HepG2 (cell line): ENCODE data around the gene IGLL1. TPM values are rescaled to one million over a fixed set of nuclear protein-coding genes. Genes with fewer than 3 reads are reported as not detected.

ENCODE experiments used
- ATAC-seq: fragments of 200-7000 bp; cut with Tn5 transposase; 3 replicates; pipeline ENCODE4 v1.9.1; 2020; ENCODE audit warnings: mild to moderate bottlenecking, moderate library complexity
- BruUV-seq: library from RNA; stranded (reverse); fragments of 400-500 nt; replicated peaks from 2 replicates; lab custom pipeline; 2021; lab: Mats Ljungman, UMichigan
- CTCF ChIA-PET: fragments of 300-600 bp; formaldehyde crosslinking; extraction: SDS; loops from one replicate; lab custom pipeline; 2021; ENCODE audit warnings: low total read pairs, inconsistent platforms, low intra/inter-chr PET ratio; lab: Yijun Ruan, JAX
- POLR2A ChIA-PET: fragments of 350-600 bp; sonication (Branson Sonifier 250); formaldehyde crosslinking; loops from one replicate; lab custom pipeline; 2020; ENCODE audit warnings: antibody characterized with exemption, inconsistent platforms; lab: Yijun Ruan, JAX
- DNase-seq: peaks from one replicate; pipeline ENCODE4 v3.0.0-alpha.2; 2015; ENCODE audit warnings: low spot score
- FAIRE-seq: peaks from 3 replicates; lab custom pipeline; 2011; peaks lifted over from hg19 to GRCh38; lab: Jason Lieb, UNC
- H2AFZ ChIP-seq: one replicate; pipeline ENCODE4 v1.6.1; 2011; ENCODE audit warnings: low read length, inconsistent platforms
- H3K27ac ChIP-seq: fragments of 300-600 bp; 3 replicates; pipeline ENCODE4 v1.8.0; 2011; ENCODE audit warnings: mixed run types, mild to moderate bottlenecking, mixed read lengths, low read length, inconsistent platforms; ENCODE audit not compliant: insufficient read depth; ENCODE audit errors: extremely low read length
- H3K27me3 ChIP-seq, 2 experiments: fragments of 200-600 bp in 1 of 2; 2 replicates in 1 of 2; 3 replicates in 1 of 2; pipeline versions ENCODE4 v1.6.0 to v1.8.0; 2011; ENCODE audit warnings: low read length in 2 of 2, mild to moderate bottlenecking in 2 of 2, moderate library complexity in 2 of 2, inconsistent platforms in 1 of 2; ENCODE audit not compliant: insufficient read depth in 2 of 2, control insufficient read depth in 1 of 2
- H3K36me3 ChIP-seq, 2 experiments: fragments of 200-600 bp in 1 of 2; replicated peaks in 1 of 2; 2 replicates in 1 of 2; 3 replicates in 1 of 2; pipeline versions ENCODE4 v1.5.1 to v1.8.0; 2011; ENCODE audit warnings: low read length in 2 of 2, inconsistent platforms in 1 of 2; ENCODE audit not compliant: insufficient read depth in 2 of 2, control insufficient read depth in 1 of 2
- H3K4me1 ChIP-seq: 2 replicates; pipeline ENCODE4 v1.5.1; 2012; ENCODE audit warnings: low read length, inconsistent platforms; ENCODE audit not compliant: insufficient read depth
- H3K4me2 ChIP-seq: 2 replicates; pipeline ENCODE4 v1.6.0; 2011; ENCODE audit warnings: low read depth, low read length, inconsistent platforms
- H3K4me3 ChIP-seq, 3 experiments: fragments of 200-600 bp in 1 of 3; sonication (generic), shearing (Covaris generic) in 1 of 3; replicated peaks in 1 of 3; 2 replicates each; pipeline ENCODE4 v1.5.1; 2011 to 2016; ENCODE audit warnings: low read length in 3 of 3, inconsistent platforms in 2 of 3, low read depth in 2 of 3, mild to moderate bottlenecking in 2 of 3, control low read depth in 1 of 3, mixed read lengths in 1 of 3; ENCODE audit not compliant: insufficient read depth in 1 of 3
- H3K79me2 ChIP-seq: one replicate; pipeline ENCODE4 v1.6.1; 2011; ENCODE audit warnings: low read length, inconsistent platforms; ENCODE audit not compliant: insufficient read depth
- H3K9ac ChIP-seq: 2 replicates; pipeline ENCODE4 v1.6.0; 2011; ENCODE audit warnings: mild to moderate bottlenecking, low read depth, low read length, inconsistent platforms; ENCODE audit not compliant: insufficient read depth
- H3K9me3 ChIP-seq: 2 replicates; pipeline ENCODE4 v1.5.1; 2012; ENCODE audit warnings: mild to moderate bottlenecking, low read length
- H4K20me1 ChIP-seq: 2 replicates; pipeline ENCODE4 v1.6.0; 2011; ENCODE audit warnings: inconsistent platforms, mild to moderate bottlenecking, low read length, moderate library complexity; ENCODE audit not compliant: insufficient read depth
- AGO1 ChIP-seq: fragments of 200-400 bp; formaldehyde crosslinking; IDR thresholded peaks from 2 replicates; pipeline ENCODE4 v1.6.1; 2017; ENCODE audit warnings: mild to moderate bottlenecking, low read depth, low read length, moderate library complexity; ENCODE audit not compliant: poor library complexity, severe bottlenecking
- KDM2A ChIP-seq: sonication (generic); formaldehyde crosslinking; IDR thresholded peaks from 2 replicates; pipeline ENCODE4 v1.4.0; 2020; ENCODE audit warnings: low read depth, missing genetic modification reagents, borderline replicate concordance
- MYC ChIP-seq: sonication (generic); formaldehyde crosslinking; IDR thresholded peaks from 2 replicates; pipeline ENCODE4 v1.9.0; 2021; ENCODE audit warnings: missing genetic modification reagents, borderline replicate concordance
- NFIC ChIP-seq: IDR thresholded peaks from 2 replicates; pipeline ENCODE4 v1.6.1; 2012; ENCODE audit warnings: mild to moderate bottlenecking, low read length, inconsistent platforms
- NR3C1 ChIP-seq: sonication (generic); formaldehyde crosslinking; IDR thresholded peaks from 2 replicates; pipeline ENCODE4 v1.4.0; 2020; ENCODE audit warnings: missing genetic modification reagents
- SMAD3 ChIP-seq: sonication (generic); formaldehyde crosslinking; IDR thresholded peaks from 2 replicates; pipeline ENCODE4 v1.4.0; 2020; ENCODE audit warnings: missing genetic modification reagents
- SMC3 ChIP-seq: IDR thresholded peaks from 2 replicates; pipeline ENCODE4 v1.6.1; 2011; ENCODE audit warnings: low read length, improper control_type of control experiment
- TGIF2 ChIP-seq: IDR thresholded peaks from 2 replicates; pipeline ENCODE4 v1.6.1; 2016; ENCODE audit warnings: control low read depth, missing compliant biosample characterization
- ZFY ChIP-seq: sonication (generic); formaldehyde crosslinking; IDR thresholded peaks from 2 replicates; pipeline ENCODE4 v1.4.0; 2020; ENCODE audit warnings: missing genetic modification reagents
- ZNF33B ChIP-seq: sonication (generic); formaldehyde crosslinking; IDR thresholded peaks from 2 replicates; pipeline ENCODE4 v1.5.1; 2020; ENCODE audit warnings: mild to moderate bottlenecking, missing genetic modification reagents
- WGBS: methylation state at CpG from one replicate; pipeline ENCODE4 v1.1.6; 2017; ENCODE audit warnings: low lambda C conversion rate; 5-methylcytosine and 5-hydroxymethylcytosine counted together
- in situ Hi-C: cut with HindIII; loops from 2 replicates; pipeline ENCODE4 v1.10.0; 2017; ENCODE audit warnings: low pct_unique_long_range_greater_than_20kb; ENCODE audit not compliant: extremely low pct_ligation_motif_present
- intact Hi-C: fragments of 100-400 bp; cut with micrococcal nuclease; formaldehyde crosslinking; loops from one replicate; pipeline ENCODE4 v1.10.0; 2022; ENCODE audit not compliant: unreplicated experiment
- polyA plus RNA-seq, 8 experiments: library from polyadenylated mRNA; depleted of rRNA in 3 of 8; stranded (reverse) in 7 of 8; unstranded in 1 of 8; fragments of >200 nt; fragmentation: Illumina TruSeq in 4 of 8; extraction: Trizol in 4 of 8; gene quantifications; 2 replicates each; pipeline versions ENCODE4 v1.2.1 to v1.2.3, GENCODE V29; 2011 to 2016; ENCODE audit warnings: low read depth in 4 of 8, missing spikeins in 1 of 8, mixed read lengths in 1 of 8; ENCODE audit not compliant: insufficient read depth in 1 of 8
- total RNA-seq, 5 experiments: library from RNA; depleted of rRNA; stranded (reverse); fragments of >200 nt; fragmentation: Illumina TruSeq; extraction: Trizol; gene quantifications; 2 replicates each; pipeline ENCODE4 v1.2.3, GENCODE V29; 2016; ENCODE audit warnings: low read depth in 1 of 5
- TF ChIP-seq, protein P1 (sequence below): sonication (generic); formaldehyde crosslinking; IDR thresholded peaks from 2 replicates; pipeline ENCODE4 v1.4.0; 2020; ENCODE audit warnings: missing genetic modification reagents, borderline replicate concordance
- TF ChIP-seq, protein P2 (sequence below): sonication (generic); formaldehyde crosslinking; IDR thresholded peaks from 2 replicates; pipeline ENCODE4 v1.5.0; 2020; ENCODE audit warnings: mild to moderate bottlenecking, missing genetic modification reagents, moderate library complexity
- TF ChIP-seq, protein P3 (sequence below): sonication (generic); formaldehyde crosslinking; IDR thresholded peaks from 2 replicates; pipeline ENCODE4 v1.5.1; 2020; ENCODE audit warnings: missing genetic modification reagents, mild to moderate bottlenecking, borderline replicate concordance

IGLL1 gene
- total and polyA plus RNA-seq, 2 of the 13 experiments (the other 11 are each of a cell fraction or from before 2014, with no cell fraction given), result not detected

DNA sequence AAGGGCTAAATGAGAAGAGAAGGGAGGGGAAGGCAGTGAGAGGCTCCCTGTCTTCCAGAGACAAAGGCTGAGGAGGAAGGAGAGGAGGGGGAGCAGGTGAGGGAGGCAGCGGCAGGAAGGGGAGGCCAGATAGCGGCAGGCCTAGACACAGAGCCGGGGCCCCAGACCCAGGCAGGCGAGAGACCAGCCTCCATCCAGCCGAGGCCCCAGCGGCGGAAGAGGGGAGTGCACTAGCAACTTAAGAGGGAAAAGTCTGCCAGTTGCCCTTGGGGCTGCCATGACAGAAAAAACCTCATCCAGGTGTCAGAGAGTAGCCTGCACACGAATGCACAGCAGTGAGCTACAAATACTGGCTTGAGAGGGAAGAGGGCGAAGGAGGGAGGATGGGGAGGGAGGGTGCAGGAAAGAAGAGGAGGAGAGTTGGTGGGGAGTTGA lies 46.7 kb downstream of the IGLL1 start:
- in situ Hi-C loops (no loop called here), intact Hi-C loops (no loop called here)
- no peaks in the 10 kb centered on the region for H3K79me2 ChIP-seq
- H2AFZ ChIP-seq, result peak overlapping the region; percentile 59
- ChIA-PET POLR2A (no interaction called here), CTCF (no interaction called here)
- no peak overlapping the region for H3K9ac ChIP-seq
- H3K27ac ChIP-seq, result peak overlapping the region; percentile 17
- H4K20me1 ChIP-seq, result no peaks in the 10 kb centered on the region
- DNase-seq (peak; percentile 59), FAIRE-seq (no peak), ATAC-seq (peak; percentile 76)
- no peak overlapping the region for H3K4me3 ChIP-seq
- peaks cover 87% of the 10 kb centered on the region for H3K4me1 ChIP-seq
- no peaks in the 10 kb centered on the region for H3K36me3 ChIP-seq
- H3K9me3 ChIP-seq, result no peaks in the 10 kb centered on the region
- WGBS, result 29% methylated on average over 8 of the region's 9 CpGs
- BruUV-seq, result no TSS peak
- H3K4me2 ChIP-seq, result no peak overlapping the region
- no peaks in the 10 kb centered on the region for H3K27me3 ChIP-seq
- no peak for TF ChIP-seq NR3C1 (CRISPR knock-in tag)
- TF ChIP-seq, protein P1, sequence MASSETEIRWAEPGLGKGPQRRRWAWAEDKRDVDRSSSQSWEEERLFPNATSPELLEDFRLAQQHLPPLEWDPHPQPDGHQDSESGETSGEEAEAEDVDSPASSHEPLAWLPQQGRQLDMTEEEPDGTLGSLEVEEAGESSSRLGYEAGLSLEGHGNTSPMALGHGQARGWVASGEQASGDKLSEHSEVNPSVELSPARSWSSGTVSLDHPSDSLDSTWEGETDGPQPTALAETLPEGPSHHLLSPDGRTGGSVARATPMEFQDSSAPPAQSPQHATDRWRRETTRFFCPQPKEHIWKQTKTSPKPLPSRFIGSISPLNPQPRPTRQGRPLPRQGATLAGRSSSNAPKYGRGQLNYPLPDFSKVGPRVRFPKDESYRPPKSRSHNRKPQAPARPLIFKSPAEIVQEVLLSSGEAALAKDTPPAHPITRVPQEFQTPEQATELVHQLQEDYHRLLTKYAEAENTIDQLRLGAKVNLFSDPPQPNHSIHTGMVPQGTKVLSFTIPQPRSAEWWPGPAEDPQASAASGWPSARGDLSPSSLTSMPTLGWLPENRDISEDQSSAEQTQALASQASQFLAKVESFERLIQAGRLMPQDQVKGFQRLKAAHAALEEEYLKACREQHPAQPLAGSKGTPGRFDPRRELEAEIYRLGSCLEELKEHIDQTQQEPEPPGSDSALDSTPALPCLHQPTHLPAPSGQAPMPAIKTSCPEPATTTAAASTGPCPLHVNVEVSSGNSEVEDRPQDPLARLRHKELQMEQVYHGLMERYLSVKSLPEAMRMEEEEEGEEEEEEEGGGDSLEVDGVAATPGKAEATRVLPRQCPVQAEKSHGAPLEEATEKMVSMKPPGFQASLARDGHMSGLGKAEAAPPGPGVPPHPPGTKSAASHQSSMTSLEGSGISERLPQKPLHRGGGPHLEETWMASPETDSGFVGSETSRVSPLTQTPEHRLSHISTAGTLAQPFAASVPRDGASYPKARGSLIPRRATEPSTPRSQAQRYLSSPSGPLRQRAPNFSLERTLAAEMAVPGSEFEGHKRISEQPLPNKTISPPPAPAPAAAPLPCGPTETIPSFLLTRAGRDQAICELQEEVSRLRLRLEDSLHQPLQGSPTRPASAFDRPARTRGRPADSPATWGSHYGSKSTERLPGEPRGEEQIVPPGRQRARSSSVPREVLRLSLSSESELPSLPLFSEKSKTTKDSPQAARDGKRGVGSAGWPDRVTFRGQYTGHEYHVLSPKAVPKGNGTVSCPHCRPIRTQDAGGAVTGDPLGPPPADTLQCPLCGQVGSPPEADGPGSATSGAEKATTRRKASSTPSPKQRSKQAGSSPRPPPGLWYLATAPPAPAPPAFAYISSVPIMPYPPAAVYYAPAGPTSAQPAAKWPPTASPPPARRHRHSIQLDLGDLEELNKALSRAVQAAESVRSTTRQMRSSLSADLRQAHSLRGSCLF (CRISPR knock-in tag), result no peak
- TF ChIP-seq AGO1, result no peak
- TF ChIP-seq, protein P2, sequence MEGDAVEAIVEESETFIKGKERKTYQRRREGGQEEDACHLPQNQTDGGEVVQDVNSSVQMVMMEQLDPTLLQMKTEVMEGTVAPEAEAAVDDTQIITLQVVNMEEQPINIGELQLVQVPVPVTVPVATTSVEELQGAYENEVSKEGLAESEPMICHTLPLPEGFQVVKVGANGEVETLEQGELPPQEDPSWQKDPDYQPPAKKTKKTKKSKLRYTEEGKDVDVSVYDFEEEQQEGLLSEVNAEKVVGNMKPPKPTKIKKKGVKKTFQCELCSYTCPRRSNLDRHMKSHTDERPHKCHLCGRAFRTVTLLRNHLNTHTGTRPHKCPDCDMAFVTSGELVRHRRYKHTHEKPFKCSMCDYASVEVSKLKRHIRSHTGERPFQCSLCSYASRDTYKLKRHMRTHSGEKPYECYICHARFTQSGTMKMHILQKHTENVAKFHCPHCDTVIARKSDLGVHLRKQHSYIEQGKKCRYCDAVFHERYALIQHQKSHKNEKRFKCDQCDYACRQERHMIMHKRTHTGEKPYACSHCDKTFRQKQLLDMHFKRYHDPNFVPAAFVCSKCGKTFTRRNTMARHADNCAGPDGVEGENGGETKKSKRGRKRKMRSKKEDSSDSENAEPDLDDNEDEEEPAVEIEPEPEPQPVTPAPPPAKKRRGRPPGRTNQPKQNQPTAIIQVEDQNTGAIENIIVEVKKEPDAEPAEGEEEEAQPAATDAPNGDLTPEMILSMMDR, result peak; percentile 55
- peak; percentile 5; the same call in 1 of the 2 replicates for TF ChIP-seq TGIF2
- TF ChIP-seq KDM2A (CRISPR knock-in tag), result no peak
- 0 out of 2 replicates have a peak, but pooled peaks have one; percentile 36 for TF ChIP-seq ZNF33B
- TF ChIP-seq ZFY (CRISPR knock-in tag), result 0 out of 2 replicates have a peak, but pooled peaks have one; percentile 39
- no peak for TF ChIP-seq SMAD3 (CRISPR knock-in tag)
- TF ChIP-seq MYC, result no peak
- TF ChIP-seq SMC3, result peak; percentile 25
- TF ChIP-seq, protein P3, sequence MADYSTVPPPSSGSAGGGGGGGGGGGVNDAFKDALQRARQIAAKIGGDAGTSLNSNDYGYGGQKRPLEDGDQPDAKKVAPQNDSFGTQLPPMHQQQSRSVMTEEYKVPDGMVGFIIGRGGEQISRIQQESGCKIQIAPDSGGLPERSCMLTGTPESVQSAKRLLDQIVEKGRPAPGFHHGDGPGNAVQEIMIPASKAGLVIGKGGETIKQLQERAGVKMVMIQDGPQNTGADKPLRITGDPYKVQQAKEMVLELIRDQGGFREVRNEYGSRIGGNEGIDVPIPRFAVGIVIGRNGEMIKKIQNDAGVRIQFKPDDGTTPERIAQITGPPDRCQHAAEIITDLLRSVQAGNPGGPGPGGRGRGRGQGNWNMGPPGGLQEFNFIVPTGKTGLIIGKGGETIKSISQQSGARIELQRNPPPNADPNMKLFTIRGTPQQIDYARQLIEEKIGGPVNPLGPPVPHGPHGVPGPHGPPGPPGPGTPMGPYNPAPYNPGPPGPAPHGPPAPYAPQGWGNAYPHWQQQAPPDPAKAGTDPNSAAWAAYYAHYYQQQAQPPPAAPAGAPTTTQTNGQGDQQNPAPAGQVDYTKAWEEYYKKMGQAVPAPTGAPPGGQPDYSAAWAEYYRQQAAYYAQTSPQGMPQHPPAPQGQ (CRISPR knock-in tag), result no peak
- no peak for TF ChIP-seq NFIC
